ENCODE results near the gene ERBB4.

DNA sequence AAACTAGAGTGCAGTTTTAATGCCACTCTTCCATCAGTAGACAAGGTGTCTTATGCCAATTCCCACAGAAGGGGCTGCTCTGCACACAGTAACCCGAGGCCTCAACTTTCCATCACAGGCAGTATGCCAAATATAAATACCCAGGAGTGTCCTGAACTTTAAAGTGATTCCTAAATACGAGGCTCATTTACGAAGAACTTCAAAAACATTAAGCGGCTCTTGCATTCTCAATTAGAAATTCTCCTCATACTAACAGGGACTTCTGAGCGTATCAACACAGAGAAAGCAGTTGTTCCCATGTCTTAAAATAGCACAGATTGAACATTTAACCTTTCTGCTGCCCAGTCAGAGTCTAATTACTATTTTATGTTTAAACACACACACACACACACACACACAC, 638.6 kb downstream of the ERBB4 start:
- no peak for TF ChIP-seq TAF1 (IDR thresholded peaks at IDR 0.05; ENCODE audit: low read depth, low read length)
- no peak for TF ChIP-seq POLR2AphosphoS5 (IDR thresholded peaks at IDR 0.05; ENCODE audit: low read depth, low read length)
- TF ChIP-seq, protein P1, sequence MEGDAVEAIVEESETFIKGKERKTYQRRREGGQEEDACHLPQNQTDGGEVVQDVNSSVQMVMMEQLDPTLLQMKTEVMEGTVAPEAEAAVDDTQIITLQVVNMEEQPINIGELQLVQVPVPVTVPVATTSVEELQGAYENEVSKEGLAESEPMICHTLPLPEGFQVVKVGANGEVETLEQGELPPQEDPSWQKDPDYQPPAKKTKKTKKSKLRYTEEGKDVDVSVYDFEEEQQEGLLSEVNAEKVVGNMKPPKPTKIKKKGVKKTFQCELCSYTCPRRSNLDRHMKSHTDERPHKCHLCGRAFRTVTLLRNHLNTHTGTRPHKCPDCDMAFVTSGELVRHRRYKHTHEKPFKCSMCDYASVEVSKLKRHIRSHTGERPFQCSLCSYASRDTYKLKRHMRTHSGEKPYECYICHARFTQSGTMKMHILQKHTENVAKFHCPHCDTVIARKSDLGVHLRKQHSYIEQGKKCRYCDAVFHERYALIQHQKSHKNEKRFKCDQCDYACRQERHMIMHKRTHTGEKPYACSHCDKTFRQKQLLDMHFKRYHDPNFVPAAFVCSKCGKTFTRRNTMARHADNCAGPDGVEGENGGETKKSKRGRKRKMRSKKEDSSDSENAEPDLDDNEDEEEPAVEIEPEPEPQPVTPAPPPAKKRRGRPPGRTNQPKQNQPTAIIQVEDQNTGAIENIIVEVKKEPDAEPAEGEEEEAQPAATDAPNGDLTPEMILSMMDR (IDR thresholded peaks at IDR 0.05; ENCODE audit: control extremely low read depth in 1 of 3, insufficient read depth in 1 of 3, low read depth in 1 of 3, low read length in 3 of 3): no peak
- TF ChIP-seq YY1 (IDR thresholded peaks at IDR 0.05; ENCODE audit: low read depth, low read length): no peak
- TF ChIP-seq GABPA (IDR thresholded peaks at IDR 0.05; ENCODE audit: borderline replicate concordance, insufficient read depth, low read length): no peak
- TF ChIP-seq RAD21 (IDR thresholded peaks at IDR 0.05 in 1 of 2, conservative IDR thresholded peaks at IDR 0.05 in 1 of 2; ENCODE audit: low read depth in 2 of 2, low read length in 2 of 2): no peak
- TF ChIP-seq CREB1 (IDR thresholded peaks at IDR 0.05): no peak
- TF ChIP-seq RNF2 (IDR thresholded peaks at IDR 0.05; ENCODE audit: borderline replicate concordance, low read depth, low read length, missing control alignments, poor library complexity, severe bottlenecking): no peak
- TF ChIP-seq SAP30 (IDR thresholded peaks at IDR 0.05; ENCODE audit: insufficient read depth, insufficient replicate concordance, low read length): no peak
- no peak for TF ChIP-seq POLR2A (IDR thresholded peaks at IDR 0.05; ENCODE audit: control extremely low read depth in 1 of 2, low read depth in 2 of 2, low read length in 2 of 2)
